ENCODE measurements around the gene RNF38. TPM values are rescaled to one million over a fixed set of nuclear protein-coding genes. Genes with fewer than 3 reads are reported as not detected.

The RNF38 gene
- total RNA-seq, 1 experiment from 2014 or later: 60.2 TPM

DNA sequence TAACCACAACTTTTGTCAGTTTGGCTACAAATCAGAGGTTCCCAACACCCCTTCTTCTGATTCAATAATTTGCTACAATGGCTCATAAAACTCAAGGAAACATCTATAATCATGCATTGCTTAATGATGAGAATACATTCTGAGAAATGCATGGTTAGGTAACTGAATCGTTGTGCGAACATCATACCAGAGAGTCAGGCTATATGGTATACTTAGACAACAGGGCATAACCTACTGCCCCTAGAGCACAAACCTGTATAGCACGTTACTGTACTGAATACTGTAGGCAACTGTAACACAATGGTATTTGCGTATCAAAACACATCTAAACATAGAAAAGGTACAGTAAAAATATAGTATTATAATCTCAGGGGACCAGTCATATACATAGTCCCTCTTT lies 31.0 kb upstream of the RNF38 start:
- Mint-ChIP-seq H3K27me3 (ENCODE audit: low read depth) (no peaks in the 10 kb centered on the region), H3K4me1 (peaks cover 19 to 32% of the 10 kb centered on the region in 2 experiments), H3K36me3 (ENCODE audit: insufficient read depth in 1 of 3, low read depth in 3 of 3) (peaks cover 11 to 26% (median 21%) of the 10 kb centered on the region in 3 experiments), H3K4me3 (no peak overlapping the region), H3K9me3 (peaks cover 0 to 3% of the 10 kb centered on the region in 2 experiments; a peak in 2 of 5 replicates), H3K27ac (no peak overlapping the region)
- Histone ChIP-seq H4K91ac (ENCODE audit: insufficient read length, low read depth, low read length) (no peak overlapping the region), H3K9me3 (ENCODE audit: control insufficient read depth, low read depth, low read length) (no peaks in the 10 kb centered on the region), H2AFZ (ENCODE audit: low read length) (no peak overlapping the region), H2BK12ac (ENCODE audit: insufficient read length, low read depth, low read length) (no peak overlapping the region), H3K23ac (ENCODE audit: insufficient read length, low read depth, low read length) (no peak overlapping the region), H3K9ac (ENCODE audit: extremely low read depth, insufficient read length, low read length) (no peak overlapping the region), H3T11ph (ENCODE audit: low read length) (no peak overlapping the region), H4K20me1 (ENCODE audit: control insufficient read depth, insufficient read depth, insufficient read length) (no peaks in the 10 kb centered on the region), H4K8ac (replicated peaks; ENCODE audit: insufficient read length, low read depth, low read length) (no peak overlapping the region), H2BK15ac (ENCODE audit: low read depth, low read length) (no peak overlapping the region), H3K79me2 (ENCODE audit: insufficient read depth, low read length) (peaks cover 10% of the 10 kb centered on the region; the same call in 1 of the 2 replicates), H3K18ac (ENCODE audit: insufficient read length, low read depth, low read length) (no peak overlapping the region), H3K79me1 (ENCODE audit: insufficient read depth, low read depth, low read length, poor library complexity, severe bottlenecking) (peaks cover 17% of the 10 kb centered on the region), H3K4me1 (ENCODE audit: insufficient read depth, low read length) (no peaks in the 10 kb centered on the region; the same call in 1 of the 2 replicates), H2BK120ac (ENCODE audit: low read depth, low read length, poor library complexity, severe bottlenecking) (no peak overlapping the region), H2BK20ac (ENCODE audit: low read depth, low read length, poor library complexity, severe bottlenecking) (no peak overlapping the region), H3K4ac (ENCODE audit: low read depth, low read length) (no peak overlapping the region), H4K5ac (ENCODE audit: insufficient read length, low read depth, low read length) (no peak overlapping the region), H3K27me3 (ENCODE audit: insufficient read depth, low read length) (no peaks in the 10 kb centered on the region), H2BK5ac (ENCODE audit: insufficient read length, low read length) (no peak overlapping the region), H3K23me2 (ENCODE audit: insufficient read length, low read depth, low read length, poor library complexity, severe bottlenecking) (no peaks in the 10 kb centered on the region), H2AK5ac (ENCODE audit: insufficient read length, low read length) (no peak overlapping the region), H3K14ac (ENCODE audit: insufficient read depth, low read length) (no peak overlapping the region), H3K27ac (ENCODE audit: insufficient read length, low read depth, low read length) (no peak overlapping the region), H3K4me2 (ENCODE audit: insufficient read depth, insufficient read length, low read length) (no peak overlapping the region), H3K56ac (ENCODE audit: insufficient read length, low read depth, low read length) (no peak overlapping the region)
- no peak for DNase-seq
- no CpG with 5 or more reads among the region's 4 CpGs for WGBS (ENCODE audit: extremely low coverage, insufficient read length, low lambda C conversion rate)
- TF ChIP-seq, protein P1, sequence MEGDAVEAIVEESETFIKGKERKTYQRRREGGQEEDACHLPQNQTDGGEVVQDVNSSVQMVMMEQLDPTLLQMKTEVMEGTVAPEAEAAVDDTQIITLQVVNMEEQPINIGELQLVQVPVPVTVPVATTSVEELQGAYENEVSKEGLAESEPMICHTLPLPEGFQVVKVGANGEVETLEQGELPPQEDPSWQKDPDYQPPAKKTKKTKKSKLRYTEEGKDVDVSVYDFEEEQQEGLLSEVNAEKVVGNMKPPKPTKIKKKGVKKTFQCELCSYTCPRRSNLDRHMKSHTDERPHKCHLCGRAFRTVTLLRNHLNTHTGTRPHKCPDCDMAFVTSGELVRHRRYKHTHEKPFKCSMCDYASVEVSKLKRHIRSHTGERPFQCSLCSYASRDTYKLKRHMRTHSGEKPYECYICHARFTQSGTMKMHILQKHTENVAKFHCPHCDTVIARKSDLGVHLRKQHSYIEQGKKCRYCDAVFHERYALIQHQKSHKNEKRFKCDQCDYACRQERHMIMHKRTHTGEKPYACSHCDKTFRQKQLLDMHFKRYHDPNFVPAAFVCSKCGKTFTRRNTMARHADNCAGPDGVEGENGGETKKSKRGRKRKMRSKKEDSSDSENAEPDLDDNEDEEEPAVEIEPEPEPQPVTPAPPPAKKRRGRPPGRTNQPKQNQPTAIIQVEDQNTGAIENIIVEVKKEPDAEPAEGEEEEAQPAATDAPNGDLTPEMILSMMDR (conservative IDR thresholded peaks at IDR 0.05): peak; percentile 38; the same call in 1 of the 3 replicates
